ENCODE data around the gene TMEM233. TPM values are rescaled to one million over a fixed set of nuclear protein-coding genes. Genes with fewer than 3 reads are reported as not detected.
"Not testable (repeated sequence)": the region's sequence is repeated elsewhere in the genome, so short reads cannot be mapped to it uniquely, and the experiment has no call there.

The TMEM233 gene
- total RNA-seq, 4 donors from 2014 or later: 0.31 to 0.57 TPM; not detected in 2

GRCh38 chr12:119613319-119613936, 19.9 kb downstream of the TMEM233 start:
- H3K27me3 ChIP-seq: peaks cover 13% of the 10 kb centered on the region
- TF ChIP-seq CTCF (IDR thresholded peaks at IDR 0.05): no peak
- no peak for TF ChIP-seq EP300 (IDR thresholded peaks at IDR 0.05)
- no peak for TF ChIP-seq POLR2AphosphoS5 (IDR thresholded peaks at IDR 0.05)
- no peak for TF ChIP-seq POLR2A (IDR thresholded peaks at IDR 0.05)
- ATAC-seq: no peak
- H3K27ac ChIP-seq: no peak overlapping the region
- H3K4me1 ChIP-seq: no peaks in the 10 kb centered on the region
- 78% methylated on average over 8 to 9 of the region's 9 CpGs for WGBS, 2 donors (ENCODE audit: low coverage in 1 of 2)
- H3K4me3 ChIP-seq: no peak overlapping the region
- H3K36me3 ChIP-seq: no peaks in the 10 kb centered on the region
- H3K9me3 ChIP-seq: no peaks in the 10 kb centered on the region

DNA sequence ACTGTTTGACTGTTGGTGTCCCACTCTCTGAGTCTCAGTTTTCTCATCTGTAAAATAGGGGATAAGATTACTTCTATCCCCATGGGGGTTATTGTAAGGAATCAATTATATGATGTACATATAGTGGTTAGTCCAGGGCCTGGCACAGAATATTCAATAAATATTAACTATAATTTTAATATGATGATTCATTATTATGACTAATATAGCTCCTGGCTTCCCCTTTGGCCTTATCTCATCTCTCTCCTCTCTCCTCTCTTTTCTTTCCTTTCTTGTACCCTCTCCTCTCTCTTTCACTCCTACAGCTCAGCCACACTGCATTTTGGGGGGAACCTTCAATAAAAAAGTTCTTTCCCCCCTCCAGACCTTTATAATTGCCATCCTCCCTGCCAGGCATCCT, 21.1 kb downstream of the TMEM233 start:
- Histone ChIP-seq H3K27ac (no peak overlapping the region), H3K27me3 (peaks cover 19% of the 10 kb centered on the region), H3K9me3 (no peaks in the 10 kb centered on the region), H3K4me3 (no peak overlapping the region), H3K4me1 (no peaks in the 10 kb centered on the region), H3K36me3 (no peaks in the 10 kb centered on the region)
- ATAC-seq: no peak
- TF ChIP-seq POLR2A (IDR thresholded peaks at IDR 0.05): no peak
- no peak for TF ChIP-seq CTCF (IDR thresholded peaks at IDR 0.05)
- no peak for TF ChIP-seq POLR2AphosphoS5 (IDR thresholded peaks at IDR 0.05)
- no peak for TF ChIP-seq EP300 (IDR thresholded peaks at IDR 0.05)

DNA sequence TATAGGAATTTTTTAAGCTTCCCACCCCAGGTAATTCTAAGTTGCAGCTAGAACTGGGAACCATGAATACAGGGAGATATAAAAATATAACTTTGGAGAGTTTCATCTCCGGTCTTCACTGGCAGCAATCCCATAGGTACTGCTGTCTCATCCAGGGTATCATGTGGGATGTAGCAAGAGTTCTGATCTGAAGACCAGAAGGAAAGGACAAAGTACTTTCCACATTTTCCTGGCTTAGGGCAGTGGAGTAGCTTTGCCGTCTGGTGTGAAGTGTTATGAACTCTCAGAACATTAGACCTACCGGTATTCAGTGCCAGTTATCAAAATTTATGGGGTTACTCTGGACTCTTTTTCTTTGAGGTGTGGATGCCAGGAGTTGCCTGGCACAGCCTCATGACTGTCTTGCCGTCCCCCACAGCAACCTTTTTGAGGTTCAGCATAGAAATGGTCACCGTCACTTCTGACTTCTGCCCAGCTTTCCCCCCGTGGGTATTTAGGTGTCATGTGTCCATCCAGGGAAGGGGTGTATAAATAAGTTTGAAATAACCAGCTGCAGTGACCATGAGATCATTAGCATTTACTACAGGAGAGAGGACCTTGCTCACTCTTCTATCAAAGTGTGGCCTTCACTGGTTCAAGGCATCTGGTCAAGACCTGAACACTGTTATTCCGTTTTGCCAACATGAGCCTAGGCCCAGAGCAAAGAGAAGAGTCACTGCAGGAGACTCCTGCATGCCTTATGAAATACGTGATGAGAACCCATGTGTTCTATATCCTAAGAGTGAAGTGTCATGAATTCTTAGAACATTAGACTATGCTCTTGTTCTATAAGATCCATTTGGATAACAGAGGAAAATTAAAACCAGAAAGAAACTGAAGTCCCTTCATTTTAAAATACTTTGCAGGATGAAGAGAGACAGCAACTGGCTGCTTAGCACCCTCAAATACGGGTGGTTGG, 22.2 kb downstream of the TMEM233 start:
- Histone ChIP-seq H3K27ac (no peak overlapping the region), H3K4me1 (no peaks in the 10 kb centered on the region), H3K4me3 (no peak overlapping the region), H3K9me3 (no peaks in the 10 kb centered on the region), H3K27me3 (peaks cover 22% of the 10 kb centered on the region), H3K36me3 (no peaks in the 10 kb centered on the region)
- ATAC-seq: no peak
- WGBS, 2 donors (ENCODE audit: low coverage in 1 of 2): 70% methylated on average over 7 to 9 of the region's 9 CpGs
- TF ChIP-seq EP300 (IDR thresholded peaks at IDR 0.05) (no peak), POLR2A (IDR thresholded peaks at IDR 0.05) (no peak), POLR2AphosphoS5 (IDR thresholded peaks at IDR 0.05) (no peak), CTCF (IDR thresholded peaks at IDR 0.05) (no peak)

DNA sequence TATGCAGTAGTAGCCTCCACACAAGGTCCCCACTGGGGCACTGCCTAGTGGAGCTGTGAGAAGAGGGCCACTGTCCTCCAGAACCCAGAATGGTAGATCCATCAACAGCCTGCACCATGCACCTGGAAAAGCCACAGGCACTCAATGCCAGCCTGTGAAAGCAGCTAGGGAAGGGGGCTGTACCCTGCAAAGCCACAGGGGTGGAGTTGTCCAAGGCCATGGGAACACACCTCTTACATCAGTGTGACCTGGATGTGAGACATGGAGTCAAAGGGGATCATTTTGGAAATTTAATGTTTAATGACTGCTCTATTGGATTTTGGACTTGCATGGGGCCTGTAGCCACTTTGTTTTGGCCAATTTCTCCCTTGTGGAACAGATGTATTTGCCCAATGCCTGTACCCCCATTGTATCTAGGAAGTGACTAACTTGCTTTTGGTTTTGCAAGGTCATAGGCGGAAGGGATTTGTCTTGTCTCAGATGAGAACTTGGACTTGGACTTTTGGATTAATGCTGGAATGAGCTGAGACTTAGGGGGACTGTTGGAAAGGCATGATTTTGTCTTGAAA, 24.8 kb downstream of the TMEM233 start:
- not testable (repeated sequence) for H3K36me3 ChIP-seq, ATAC-seq, H3K4me1 ChIP-seq, H3K9me3 ChIP-seq, H3K27ac ChIP-seq, H3K4me3 ChIP-seq
- WGBS, 2 donors (ENCODE audit: low coverage in 1 of 2): 100% methylated on average over 1 of the region's 1 CpG
- H3K27me3 ChIP-seq: peaks cover 32% of the 10 kb centered on the region

GRCh38 chr12:119620490-119620889, 26.9 kb downstream of the TMEM233 start:
- Histone ChIP-seq H3K4me1 (no peaks in the 10 kb centered on the region), H3K27me3 (peaks cover 45% of the 10 kb centered on the region), H3K27ac (no peak overlapping the region), H3K9me3 (no peaks in the 10 kb centered on the region), H3K4me3 (no peak overlapping the region), H3K36me3 (no peaks in the 10 kb centered on the region)
- 36 to 50% methylated on average over 1 of the region's 1 CpG for WGBS, 2 donors (ENCODE audit: low coverage in 1 of 2)
- no peak for ATAC-seq
- TF ChIP-seq EP300 (IDR thresholded peaks at IDR 0.05) (no peak), CTCF (IDR thresholded peaks at IDR 0.05) (no peak), POLR2A (IDR thresholded peaks at IDR 0.05) (no peak), POLR2AphosphoS5 (IDR thresholded peaks at IDR 0.05) (no peak)
